Neutrophil (primary cell): Measurements from ENCODE around the gene CAMKK2.

Source experiments
- H3K27ac ChIP-seq: fragments of 200-600 bp; sonication (generic); 2 replicates; pipeline ENCODE4 v1.5.1; 2016; ENCODE audit warnings: mild to moderate bottlenecking, moderate library complexity
- H3K27me3 ChIP-seq: fragments of 200-600 bp; sonication (generic); 2 replicates; pipeline ENCODE4 v1.6.0; 2016; ENCODE audit warnings: mild to moderate bottlenecking
- H3K36me3 ChIP-seq: fragments of 200-600 bp; sonication (generic); 2 replicates; pipeline ENCODE4 v1.5.1; 2017
- H3K4me1 ChIP-seq, 2 experiments: fragments of 200-600 bp in 1 of 2; sonication (generic) in 1 of 2; 1 replicate in 1 of 2; 2 replicates in 1 of 2; pipeline versions ENCODE4 v1.5.1 to v1.6.1; 2013 to 2016; ENCODE audit warnings: low read depth in 1 of 2, low read length in 1 of 2, mild to moderate bottlenecking in 1 of 2, moderate library complexity in 1 of 2; ENCODE audit not compliant: control insufficient read depth in 1 of 2, insufficient read depth in 1 of 2
- H3K4me3 ChIP-seq, 2 experiments: fragments of 200-600 bp in 1 of 2; sonication (generic) in 1 of 2; 1 replicate in 1 of 2; 2 replicates in 1 of 2; pipeline ENCODE4 v1.5.1; 2013 to 2016; ENCODE audit warnings: low read depth in 1 of 2, low read length in 1 of 2, mild to moderate bottlenecking in 1 of 2, moderate library complexity in 1 of 2
- H3K9me3 ChIP-seq: fragments of 200-600 bp; sonication (generic); 2 replicates; pipeline ENCODE4 v1.5.1; 2016
- TF ChIP-seq, protein P1 (sequence below): fragments of 200-600 bp; sonication (generic); IDR thresholded peaks from 2 replicates; pipeline ENCODE4 v1.5.1; 2016; ENCODE audit warnings: antibody characterized with exemption

The CAMKK2 gene

DNA sequence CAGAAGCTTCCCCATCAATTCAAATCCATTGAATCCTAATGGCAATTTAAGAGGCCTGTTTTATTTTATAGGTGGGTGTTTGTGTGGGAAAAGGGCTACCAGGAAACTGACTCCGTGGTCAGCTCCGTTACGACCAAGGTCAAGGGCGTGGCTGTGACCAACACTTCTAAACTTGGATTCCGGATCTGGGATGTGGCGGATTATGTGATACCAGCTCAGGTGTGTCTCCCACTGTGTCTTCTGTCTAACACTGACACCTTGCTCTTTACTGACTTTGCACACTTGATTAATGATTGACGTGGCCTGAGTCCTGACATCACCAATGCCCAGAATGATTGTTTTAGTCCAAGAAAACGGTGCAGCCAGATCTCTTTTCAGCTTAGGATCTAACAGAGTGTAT lies 79.4 kb downstream of the CAMKK2 start:
- TF ChIP-seq, protein P1, sequence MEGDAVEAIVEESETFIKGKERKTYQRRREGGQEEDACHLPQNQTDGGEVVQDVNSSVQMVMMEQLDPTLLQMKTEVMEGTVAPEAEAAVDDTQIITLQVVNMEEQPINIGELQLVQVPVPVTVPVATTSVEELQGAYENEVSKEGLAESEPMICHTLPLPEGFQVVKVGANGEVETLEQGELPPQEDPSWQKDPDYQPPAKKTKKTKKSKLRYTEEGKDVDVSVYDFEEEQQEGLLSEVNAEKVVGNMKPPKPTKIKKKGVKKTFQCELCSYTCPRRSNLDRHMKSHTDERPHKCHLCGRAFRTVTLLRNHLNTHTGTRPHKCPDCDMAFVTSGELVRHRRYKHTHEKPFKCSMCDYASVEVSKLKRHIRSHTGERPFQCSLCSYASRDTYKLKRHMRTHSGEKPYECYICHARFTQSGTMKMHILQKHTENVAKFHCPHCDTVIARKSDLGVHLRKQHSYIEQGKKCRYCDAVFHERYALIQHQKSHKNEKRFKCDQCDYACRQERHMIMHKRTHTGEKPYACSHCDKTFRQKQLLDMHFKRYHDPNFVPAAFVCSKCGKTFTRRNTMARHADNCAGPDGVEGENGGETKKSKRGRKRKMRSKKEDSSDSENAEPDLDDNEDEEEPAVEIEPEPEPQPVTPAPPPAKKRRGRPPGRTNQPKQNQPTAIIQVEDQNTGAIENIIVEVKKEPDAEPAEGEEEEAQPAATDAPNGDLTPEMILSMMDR = no peak
- Histone ChIP-seq H3K36me3 (peaks cover 4% of the 10 kb centered on the region), H3K27me3 (no peaks in the 10 kb centered on the region), H3K9me3 (no peaks in the 10 kb centered on the region), H3K4me3 (no peak overlapping the region), H3K4me1 (peaks cover 7 to 10% of the 10 kb centered on the region in 2 experiments), H3K27ac (no peak overlapping the region)

DNA sequence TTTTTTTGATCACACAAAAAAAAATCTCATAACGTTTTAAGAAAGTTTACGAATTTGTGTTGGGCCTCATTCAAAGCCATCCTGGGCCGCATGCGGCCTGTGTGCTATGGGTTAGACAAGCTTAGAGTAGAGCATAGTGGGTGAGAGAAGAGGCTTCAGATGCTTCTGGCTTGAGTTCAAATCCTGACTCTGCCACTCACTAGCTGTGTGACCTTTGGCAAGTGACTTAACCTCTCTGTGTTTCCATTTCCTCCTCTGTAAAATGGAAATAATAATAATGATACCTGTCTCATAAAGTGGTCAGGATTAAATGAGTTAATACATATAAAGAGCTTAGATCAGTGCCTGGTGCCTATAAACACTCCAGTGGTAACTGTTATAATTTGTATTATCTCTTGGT lies 80.4 kb downstream of the CAMKK2 start:
- TF ChIP-seq, protein P1 = no peak
- H3K4me1 ChIP-seq = peaks cover 7 to 10% of the 10 kb centered on the region in 2 experiments
- H3K27me3 ChIP-seq = no peaks in the 10 kb centered on the region
- peaks cover 4% of the 10 kb centered on the region for H3K36me3 ChIP-seq
- H3K4me3 ChIP-seq = no peak overlapping the region
- no peaks in the 10 kb centered on the region for H3K9me3 ChIP-seq
- H3K27ac ChIP-seq = no peak overlapping the region

DNA sequence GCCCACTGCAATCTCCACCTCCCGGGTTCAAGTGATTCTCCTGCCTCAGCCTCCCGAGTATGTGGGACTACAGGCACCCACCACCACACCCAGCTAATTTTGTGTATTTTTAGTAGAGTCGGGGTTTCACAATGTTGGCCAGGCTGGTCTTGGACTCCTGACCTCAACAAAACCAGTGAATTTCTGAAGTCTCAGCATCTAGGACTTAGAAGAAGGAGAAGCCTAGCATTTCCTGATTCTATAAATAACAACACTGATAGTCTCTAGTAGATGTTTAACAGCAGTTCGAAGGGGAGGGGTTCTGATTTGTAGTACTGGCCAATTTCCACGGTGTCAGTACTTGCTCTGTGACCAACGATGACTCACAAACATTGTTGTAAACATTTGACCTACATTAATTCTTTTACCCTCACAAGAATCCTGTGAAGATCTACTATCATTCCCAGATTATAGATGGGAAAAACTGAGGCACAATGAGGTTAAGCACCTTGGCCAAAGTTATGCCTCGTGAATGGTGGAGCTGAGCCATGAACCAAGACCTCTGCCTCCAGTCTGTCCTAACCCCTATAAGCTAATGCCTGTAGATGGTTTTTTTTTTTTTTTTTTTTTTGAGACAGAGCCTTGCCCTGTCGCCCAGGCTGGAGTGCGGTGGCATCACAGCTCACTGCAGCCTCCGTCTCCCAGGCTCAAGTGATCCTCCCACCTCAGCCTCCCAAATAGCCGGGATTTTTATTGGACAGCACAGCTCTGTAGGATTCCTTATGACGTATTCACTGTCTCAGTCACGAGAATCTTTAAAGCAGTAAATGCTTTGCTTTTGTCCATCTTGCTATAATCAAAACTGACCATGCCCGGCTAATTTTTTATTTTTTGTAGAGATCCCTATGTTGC lies 81.4 kb downstream of the CAMKK2 start:
- Histone ChIP-seq H3K27me3 (no peaks in the 10 kb centered on the region), H3K9me3 (no peaks in the 10 kb centered on the region), H3K4me3 (no peak overlapping the region), H3K4me1 (peaks cover 10 to 11% of the 10 kb centered on the region in 2 experiments), H3K27ac (no peak overlapping the region), H3K36me3 (peaks cover 4% of the 10 kb centered on the region)
- TF ChIP-seq, protein P1 = no peak

DNA sequence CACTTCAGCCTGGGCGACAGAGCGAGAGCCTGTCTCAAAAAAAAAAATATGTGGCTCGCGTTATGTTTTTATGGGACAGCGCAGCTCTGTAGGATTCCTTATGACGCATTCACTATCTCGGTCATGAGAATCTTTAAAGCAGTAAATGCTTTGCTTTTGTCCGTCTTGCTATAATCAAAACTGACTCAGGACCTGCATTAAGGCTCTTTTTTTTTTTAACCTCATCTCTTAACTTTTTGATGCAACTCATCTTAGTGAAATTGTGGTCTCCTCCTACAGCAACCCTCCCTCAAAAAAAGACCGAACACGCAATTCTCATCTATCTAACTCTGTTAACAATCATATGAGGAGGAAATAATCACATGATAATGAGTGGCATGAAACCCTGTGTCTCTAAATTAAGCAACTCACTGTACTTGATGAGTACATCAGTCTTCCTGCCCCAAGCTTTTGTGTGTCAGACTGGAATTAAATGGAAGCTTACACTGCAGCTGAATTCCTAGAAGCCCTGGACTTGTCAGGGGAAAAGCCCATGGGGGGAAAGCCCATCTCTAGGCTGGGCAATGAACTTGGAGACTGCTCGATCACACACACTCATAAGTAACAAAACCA lies 82.2 kb downstream of the CAMKK2 start:
- Histone ChIP-seq H3K36me3 (peaks cover 4% of the 10 kb centered on the region), H3K27ac (no peak overlapping the region), H3K4me1 (peaks cover 10 to 14% of the 10 kb centered on the region in 2 experiments), H3K9me3 (no peaks in the 10 kb centered on the region), H3K4me3 (no peak overlapping the region), H3K27me3 (no peaks in the 10 kb centered on the region)
- TF ChIP-seq, protein P1 = no peak

DNA sequence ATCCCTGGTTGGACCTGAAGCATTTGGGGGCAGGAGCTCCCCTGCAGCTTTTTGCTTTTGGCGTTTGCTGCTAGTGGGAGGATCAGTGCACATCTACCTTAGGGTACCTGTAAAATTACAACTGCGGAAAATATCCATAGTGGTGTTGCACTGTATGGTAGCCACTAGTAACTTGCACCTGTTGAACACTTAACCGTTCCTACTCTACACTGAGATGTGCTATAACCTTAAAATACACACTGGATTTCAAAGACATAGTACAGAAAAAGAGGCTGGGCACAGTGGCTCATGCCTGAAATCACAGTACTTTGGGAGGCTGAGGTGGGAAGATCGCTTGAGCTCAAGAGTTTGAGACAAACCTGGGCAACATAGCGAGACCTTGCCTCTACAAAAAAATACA lies 83.6 kb downstream of the CAMKK2 start:
- H3K4me3 ChIP-seq = no peak overlapping the region
- H3K9me3 ChIP-seq = no peaks in the 10 kb centered on the region
- no peak overlapping the region for H3K27ac ChIP-seq
- H3K27me3 ChIP-seq = no peaks in the 10 kb centered on the region
- peaks cover 2% of the 10 kb centered on the region for H3K36me3 ChIP-seq
- H3K4me1 ChIP-seq = peaks cover 10 to 14% of the 10 kb centered on the region in 2 experiments
- TF ChIP-seq, protein P1 = no peak
